Thoracic aorta (tissue), 2 donors: Measurements from ENCODE around the gene HP1BP3. TPM values are rescaled to one million over a fixed set of nuclear protein-coding genes. Genes with fewer than 3 reads are reported as not detected.

Experiments
- ATAC-seq: fragments of 150-250 bp; one replicate; pipeline ENCODE4 v1.8.0; 2017; ENCODE audit warnings: low read depth; ENCODE audit not compliant: insufficient number of reproducible peaks, low FRiP score
- DNase-seq: peaks from one replicate; pipeline ENCODE4 v3.0.0-alpha.2; 2020; ENCODE audit warnings: low spot score
- H3K27ac ChIP-seq, 2 donors: fragments of 200-600 bp; sonication (generic); 1 replicate in 1 of 2; 2 replicates in 1 of 2; pipeline ENCODE4 v1.5.1; 2016; ENCODE audit warnings: mild to moderate bottlenecking in 2 of 2, moderate library complexity in 2 of 2
- H3K27me3 ChIP-seq: fragments of 200-600 bp; sonication (generic); replicated peaks from 2 replicates; pipeline ENCODE4 v1.6.0; 2016; ENCODE audit warnings: mild to moderate bottlenecking; ENCODE audit not compliant: insufficient read depth
- H3K36me3 ChIP-seq: fragments of 200-600 bp; sonication (generic); one replicate; pipeline ENCODE4 v1.5.1; 2016
- H3K4me1 ChIP-seq, 2 donors: fragments of 200-600 bp; sonication (generic); 1 replicate in 1 of 2; 2 replicates in 1 of 2; pipeline versions ENCODE4 v1.5.1 to v1.6.0; 2016; ENCODE audit warnings: low read depth in 2 of 2, mild to moderate bottlenecking in 1 of 2; ENCODE audit not compliant: control insufficient read depth in 1 of 2
- H3K4me3 ChIP-seq: fragments of 200-600 bp; sonication (generic); 2 replicates; pipeline ENCODE4 v1.5.1; 2016; ENCODE audit warnings: mild to moderate bottlenecking
- H3K9me3 ChIP-seq: fragments of 200-600 bp; sonication (generic); 2 replicates; pipeline ENCODE4 v1.5.1; 2016
- total RNA-seq, 2 donors: library from RNA; depleted of rRNA; stranded (reverse); fragments of >200 nt; gene quantifications; one replicate each; pipeline versions ENCODE4 v1.1.0 to v1.2.3, GENCODE V29; 2016
- TF ChIP-seq, protein P1 (sequence below): fragments of 200-600 bp; sonication (generic); IDR thresholded peaks from one replicate; pipeline ENCODE4 v1.5.1; 2019; ENCODE audit warnings: antibody characterized with exemption

The HP1BP3 gene
- total RNA-seq, 2 donors from 2014 or later: 186 to 189 TPM

DNA sequence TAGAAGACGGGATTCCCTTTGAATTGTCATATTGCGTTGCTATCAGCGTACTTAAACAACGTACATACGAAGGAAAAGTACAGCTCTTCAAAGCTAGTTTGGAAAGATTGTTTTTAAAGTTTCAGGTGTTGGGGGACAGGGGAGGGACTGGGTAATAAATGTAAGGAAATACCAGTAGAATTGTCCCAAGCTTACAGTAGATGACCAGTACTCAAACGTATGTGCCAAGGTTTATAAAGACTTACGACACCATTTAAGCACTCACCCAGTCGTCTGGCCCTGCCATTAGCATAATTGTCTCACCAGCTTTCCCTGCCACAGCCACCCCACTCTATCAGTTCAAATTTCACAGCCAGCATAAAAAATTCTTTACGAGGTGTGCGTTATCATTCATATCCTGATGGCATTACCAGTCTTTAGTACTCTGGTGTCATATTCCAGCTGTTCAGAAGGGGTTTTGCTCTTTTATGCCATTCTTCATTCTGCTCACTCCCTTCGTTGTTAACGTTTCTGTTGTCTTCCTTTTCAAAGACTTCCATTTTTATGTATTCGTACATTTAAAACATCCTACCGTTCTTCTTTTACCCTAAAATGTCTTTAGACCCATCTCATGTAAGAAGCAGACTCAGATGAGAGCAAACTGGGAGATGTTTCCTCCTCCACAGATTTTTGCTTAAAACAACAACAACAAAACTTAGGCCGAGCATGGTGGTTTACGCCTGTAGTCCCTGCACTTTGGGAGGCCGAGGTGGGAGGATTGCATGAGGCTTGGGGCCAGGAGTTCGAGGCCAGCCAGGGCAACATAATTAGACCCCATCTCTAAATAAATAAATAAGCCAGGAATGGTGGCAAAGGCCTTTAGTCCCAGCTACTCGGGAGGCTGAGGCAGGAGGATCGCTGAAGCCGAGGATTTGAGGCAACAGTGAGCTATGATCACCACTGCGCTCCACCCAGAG lies 1.0 kb upstream of the HP1BP3 start:
- Histone ChIP-seq H3K4me3 (peak overlapping the region; percentile 77), H3K9me3 (no peaks in the 10 kb centered on the region), H3K4me1 (peaks cover 8 to 31% of the 10 kb centered on the region in 2 donors), H3K27me3 (no peaks in the 10 kb centered on the region), H3K36me3 (no peaks in the 10 kb centered on the region), H3K27ac (peak overlapping the region; percentile 81 to 97)
- no peak for DNase-seq
- TF ChIP-seq, protein P1, sequence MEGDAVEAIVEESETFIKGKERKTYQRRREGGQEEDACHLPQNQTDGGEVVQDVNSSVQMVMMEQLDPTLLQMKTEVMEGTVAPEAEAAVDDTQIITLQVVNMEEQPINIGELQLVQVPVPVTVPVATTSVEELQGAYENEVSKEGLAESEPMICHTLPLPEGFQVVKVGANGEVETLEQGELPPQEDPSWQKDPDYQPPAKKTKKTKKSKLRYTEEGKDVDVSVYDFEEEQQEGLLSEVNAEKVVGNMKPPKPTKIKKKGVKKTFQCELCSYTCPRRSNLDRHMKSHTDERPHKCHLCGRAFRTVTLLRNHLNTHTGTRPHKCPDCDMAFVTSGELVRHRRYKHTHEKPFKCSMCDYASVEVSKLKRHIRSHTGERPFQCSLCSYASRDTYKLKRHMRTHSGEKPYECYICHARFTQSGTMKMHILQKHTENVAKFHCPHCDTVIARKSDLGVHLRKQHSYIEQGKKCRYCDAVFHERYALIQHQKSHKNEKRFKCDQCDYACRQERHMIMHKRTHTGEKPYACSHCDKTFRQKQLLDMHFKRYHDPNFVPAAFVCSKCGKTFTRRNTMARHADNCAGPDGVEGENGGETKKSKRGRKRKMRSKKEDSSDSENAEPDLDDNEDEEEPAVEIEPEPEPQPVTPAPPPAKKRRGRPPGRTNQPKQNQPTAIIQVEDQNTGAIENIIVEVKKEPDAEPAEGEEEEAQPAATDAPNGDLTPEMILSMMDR: no peak
- ATAC-seq: peak; percentile 30

- peak; percentile 60 for DNase-seq
- TF ChIP-seq, protein P1: peak; percentile 3
- Histone ChIP-seq H3K27me3 (no peaks in the 10 kb centered on the region), H3K4me1 (peaks cover 8 to 45% of the 10 kb centered on the region in 2 donors), H3K36me3 (no peaks in the 10 kb centered on the region), H3K27ac (peak overlapping the region; percentile 81 to 94), H3K9me3 (no peaks in the 10 kb centered on the region), H3K4me3 (peak overlapping the region; percentile 77)
- peak; percentile 84 for ATAC-seq
Measured at GRCh38 chr1:20786253-20787028, 666 bp downstream of the HP1BP3 start.

DNA sequence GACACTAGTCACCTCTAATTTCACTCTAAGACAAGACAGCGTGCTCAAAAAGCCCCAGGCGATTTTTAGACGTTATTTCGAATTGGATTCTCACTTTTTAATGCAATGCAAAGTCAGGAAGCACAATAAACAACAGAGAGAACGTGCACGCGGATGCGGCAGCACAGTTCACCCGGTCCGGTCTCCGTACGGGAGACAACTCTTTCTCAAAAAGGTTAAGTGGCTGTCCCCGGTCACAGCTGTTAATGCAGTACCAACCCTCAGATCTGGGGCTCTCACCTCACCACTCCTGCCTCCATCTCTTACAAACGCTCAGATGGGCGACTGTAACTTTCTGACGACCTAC lies 1.2 kb downstream of the HP1BP3 start:
- ATAC-seq (no peak), DNase-seq (no peak)
- Histone ChIP-seq H3K4me3 (peak overlapping the region; percentile 77), H3K27me3 (no peaks in the 10 kb centered on the region), H3K9me3 (no peaks in the 10 kb centered on the region), H3K36me3 (no peaks in the 10 kb centered on the region), H3K4me1 (peaks cover 8 to 51% of the 10 kb centered on the region in 2 donors), H3K27ac (peak overlapping the region; percentile 81 to 94)
- TF ChIP-seq, protein P1: no peak

DNA sequence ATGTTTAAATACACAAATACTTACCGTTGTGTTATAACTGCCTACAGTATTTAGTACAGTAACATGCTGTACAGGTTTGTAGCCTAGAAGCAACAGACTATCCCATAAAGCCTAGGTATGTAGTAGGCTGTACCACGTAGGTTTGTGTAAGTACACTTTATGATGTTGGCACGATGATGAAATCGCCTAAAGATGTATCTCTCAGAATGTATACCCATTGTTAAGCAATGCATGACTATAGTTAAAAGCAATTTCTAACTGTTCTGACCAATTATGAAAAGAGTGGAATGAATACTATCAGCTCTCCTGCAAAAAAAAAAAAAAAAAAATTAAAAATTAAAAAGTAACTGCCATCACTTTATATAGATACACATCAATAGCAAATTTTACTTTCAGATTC lies 11.4 kb downstream of the HP1BP3 start:
- ATAC-seq: no peak
- Histone ChIP-seq H3K27me3 (no peaks in the 10 kb centered on the region), H3K27ac (no peak overlapping the region), H3K36me3 (peaks cover 29% of the 10 kb centered on the region), H3K4me1 (peaks cover 2 to 31% of the 10 kb centered on the region in 2 donors), H3K4me3 (no peak overlapping the region), H3K9me3 (no peaks in the 10 kb centered on the region)
- TF ChIP-seq, protein P1: no peak
- no peak for DNase-seq

GRCh38 chr1:20771780-20772179 lies 15.3 kb downstream of the HP1BP3 start:
- TF ChIP-seq, protein P1: no peak
- H3K9me3 ChIP-seq: no peaks in the 10 kb centered on the region

More at GRCh38 chr1:20771780-20772179, 15.3 kb downstream of the HP1BP3 start:
- Histone ChIP-seq H3K27me3 (no peaks in the 10 kb centered on the region), H3K4me3 (no peak overlapping the region), H3K4me1 (peaks cover 2 to 12% of the 10 kb centered on the region in 2 donors), H3K27ac (no peak overlapping the region), H3K36me3 (peaks cover 56% of the 10 kb centered on the region)
- ATAC-seq (no peak), DNase-seq (no peak)
